GM11168 (cell line): ENCODE data around the gene MAP4.
"Not testable (repeated sequence)": the region's sequence is repeated elsewhere in the genome, so short reads cannot be mapped to it uniquely, and the experiment has no call there.

Experiments
- in situ Hi-C: fragments of 300-500 bp; cut with MboI; formaldehyde crosslinking; loops from one replicate; pipeline ENCODE4 v1.12.0; 2022; ENCODE audit warnings: low sequenced_read_pairs; ENCODE audit not compliant: unreplicated experiment

The MAP4 gene

DNA sequence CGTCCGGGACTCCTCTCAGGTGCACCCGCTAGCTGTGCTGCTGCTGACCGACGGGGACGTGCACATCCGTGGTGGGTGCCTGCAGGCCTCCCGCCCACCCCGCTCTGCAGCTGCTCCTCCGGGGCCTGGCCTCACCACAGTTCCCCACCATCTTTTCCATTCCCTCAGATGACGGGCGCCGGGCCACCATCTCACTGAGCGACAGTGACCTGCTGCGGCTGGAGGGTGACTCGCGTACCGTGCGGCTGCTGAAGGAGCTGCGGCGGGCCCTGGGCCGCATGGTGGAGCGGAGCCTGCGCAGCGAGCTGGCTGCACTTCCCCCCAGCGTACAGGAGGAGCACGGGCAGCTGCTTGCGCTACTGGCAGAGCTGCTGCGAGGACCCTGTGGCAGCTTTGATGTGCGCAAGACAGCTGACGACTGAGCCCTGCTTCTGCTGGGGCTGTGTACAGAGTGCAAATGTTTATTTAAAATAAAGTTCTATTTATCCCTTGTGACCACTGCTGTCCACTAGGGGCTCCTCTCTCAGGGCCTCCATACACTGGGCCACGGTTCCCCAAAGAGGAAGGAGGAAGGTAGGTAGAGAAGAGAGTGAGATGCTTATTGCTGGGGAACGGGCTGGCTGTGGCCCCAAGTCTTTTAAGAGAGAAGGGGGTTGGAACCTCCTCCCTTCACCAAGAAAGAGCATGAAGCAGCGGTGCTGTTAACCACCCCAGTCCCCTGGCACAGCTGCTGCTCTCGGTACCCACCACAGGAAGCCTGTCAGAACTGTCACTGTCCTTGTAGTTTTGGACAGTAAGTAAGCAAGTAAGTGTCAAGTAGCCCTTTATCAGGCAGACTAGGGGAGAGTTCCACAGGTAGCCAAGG is 166.3 kb downstream of the MAP4 start:
- in situ Hi-C loops = no loop called here

DNA sequence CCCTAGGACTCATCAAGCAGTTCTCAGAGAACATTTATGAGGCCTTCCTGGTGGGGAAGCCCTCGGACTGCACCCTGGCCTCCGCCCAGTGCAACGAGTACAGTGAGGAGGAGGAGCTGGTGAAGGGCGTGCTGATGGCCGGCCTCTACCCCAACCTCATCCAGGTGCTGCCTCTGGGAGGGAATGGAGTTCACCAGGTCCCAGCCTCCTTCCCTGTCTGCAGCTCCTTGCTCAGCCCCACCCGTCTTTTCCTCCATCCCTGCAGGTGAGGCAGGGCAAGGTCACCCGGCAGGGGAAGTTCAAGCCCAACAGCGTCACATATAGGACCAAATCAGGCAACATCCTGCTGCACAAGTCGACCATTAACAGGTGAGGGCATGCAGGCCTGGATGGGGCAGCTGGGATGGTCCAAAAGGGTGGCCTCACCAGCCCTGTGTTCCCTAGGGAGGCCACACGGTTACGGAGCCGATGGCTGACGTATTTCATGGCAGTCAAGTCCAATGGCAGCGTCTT is 167.0 kb downstream of the MAP4 start:
- in situ Hi-C loops = no loop called here

DNA sequence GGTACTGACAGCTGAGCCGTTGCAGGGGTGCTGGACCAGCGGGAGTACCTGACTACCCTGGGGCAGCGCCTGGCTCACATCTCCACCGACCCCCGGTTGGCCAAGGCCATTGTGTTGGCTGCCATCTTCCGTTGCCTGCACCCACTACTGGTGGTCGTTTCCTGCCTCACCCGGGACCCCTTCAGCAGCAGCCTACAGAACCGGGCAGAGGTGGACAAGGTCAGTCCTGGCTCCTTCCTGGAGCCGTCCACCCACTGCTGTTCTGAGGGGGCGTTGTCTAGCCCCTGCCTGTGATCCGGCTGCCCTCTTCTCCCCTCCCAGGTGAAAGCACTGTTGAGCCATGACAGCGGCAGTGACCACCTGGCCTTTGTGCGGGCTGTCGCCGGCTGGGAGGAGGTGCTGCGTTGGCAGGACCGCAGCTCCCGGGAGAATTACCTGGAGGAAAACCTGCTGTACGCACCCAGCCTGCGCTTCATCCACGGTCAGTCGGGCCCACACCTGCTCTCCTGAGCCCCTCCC is 167.6 kb downstream of the MAP4 start:
- in situ Hi-C loops = no loop called here

- in situ Hi-C loops = no loop called here
These were observed 168.3 kb downstream of the MAP4 start for GRCh38 chr3:47847801-47848518.

- in situ Hi-C loops = no loop called here
These were observed 169.0 kb downstream of the MAP4 start for GRCh38 chr3:47847260-47847659.

GRCh38 chr3:47846880-47847248 is 169.4 kb downstream of the MAP4 start:
- in situ Hi-C loops = no loop called here

DNA sequence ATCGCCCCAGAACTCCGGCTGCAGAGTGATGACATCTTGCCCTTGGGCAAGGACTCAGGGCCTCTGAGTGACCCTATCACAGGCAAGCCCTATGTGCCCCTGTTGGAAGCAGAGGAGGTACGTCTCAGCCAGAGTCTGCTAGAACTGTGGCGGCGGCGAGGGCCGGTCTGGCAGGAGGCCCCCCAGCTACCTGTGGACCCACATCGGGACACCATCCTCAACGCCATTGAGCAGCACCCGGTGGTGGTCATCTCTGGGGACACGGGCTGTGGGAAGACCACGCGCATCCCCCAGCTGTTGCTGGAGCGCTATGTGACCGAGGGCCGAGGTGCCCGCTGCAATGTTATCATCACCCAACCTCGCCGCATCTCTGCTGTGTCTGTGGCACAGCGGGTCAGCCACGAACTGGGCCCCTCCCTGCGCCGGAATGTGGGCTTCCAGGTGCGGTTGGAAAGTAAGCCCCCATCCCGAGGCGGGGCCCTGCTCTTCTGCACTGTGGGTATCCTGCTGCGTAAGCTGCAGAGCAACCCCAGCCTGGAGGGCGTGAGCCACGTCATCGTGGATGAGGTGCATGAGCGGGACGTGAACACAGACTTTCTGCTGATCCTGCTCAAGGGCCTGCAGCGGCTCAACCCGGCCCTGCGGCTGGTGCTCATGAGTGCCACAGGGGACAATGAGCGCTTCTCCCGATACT is 169.9 kb downstream of the MAP4 start:
- in situ Hi-C loops = no loop called here

GRCh38 chr3:47841786-47842349 is 174.3 kb downstream of the MAP4 start:
- in situ Hi-C loops = no loop called here

- in situ Hi-C loops = loop anchor here (10.0 kb wide), 1 partner anchor 326 kb away; no protein-coding TSS in a partner anchor
These were observed 177.7 kb downstream of the MAP4 start for GRCh38 chr3:47838503-47838902.

GRCh38 chr3:47836986-47837385 is 179.2 kb downstream of the MAP4 start:
- in situ Hi-C loops = loop anchor here (10.0 kb wide), 1 partner anchor 328 kb away; no protein-coding TSS in a partner anchor

- in situ Hi-C loops = not testable (repeated sequence)
These were observed 186.7 kb downstream of the MAP4 start for GRCh38 chr3:47829482-47829881.

DNA sequence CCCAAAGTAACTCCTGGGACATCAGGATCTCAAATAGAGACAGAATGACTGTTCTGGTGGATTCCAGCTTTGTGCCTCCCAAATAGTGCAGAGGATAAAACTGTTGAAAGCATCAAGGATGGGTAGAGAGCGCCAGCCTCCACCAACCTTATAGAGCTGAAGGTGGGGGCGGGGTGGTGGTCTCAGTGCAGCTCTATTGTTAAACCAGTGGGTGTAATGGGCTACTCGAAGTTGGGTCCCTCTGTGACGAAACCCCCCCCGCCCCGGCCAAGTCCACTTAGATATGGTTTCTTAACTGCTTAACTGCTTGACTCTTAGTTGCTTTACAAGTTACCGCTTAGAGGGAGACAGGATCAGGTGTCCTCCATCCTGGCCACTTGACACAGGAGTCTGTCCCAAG is 190.6 kb downstream of the MAP4 start:
- in situ Hi-C loops = no loop called here

DNA sequence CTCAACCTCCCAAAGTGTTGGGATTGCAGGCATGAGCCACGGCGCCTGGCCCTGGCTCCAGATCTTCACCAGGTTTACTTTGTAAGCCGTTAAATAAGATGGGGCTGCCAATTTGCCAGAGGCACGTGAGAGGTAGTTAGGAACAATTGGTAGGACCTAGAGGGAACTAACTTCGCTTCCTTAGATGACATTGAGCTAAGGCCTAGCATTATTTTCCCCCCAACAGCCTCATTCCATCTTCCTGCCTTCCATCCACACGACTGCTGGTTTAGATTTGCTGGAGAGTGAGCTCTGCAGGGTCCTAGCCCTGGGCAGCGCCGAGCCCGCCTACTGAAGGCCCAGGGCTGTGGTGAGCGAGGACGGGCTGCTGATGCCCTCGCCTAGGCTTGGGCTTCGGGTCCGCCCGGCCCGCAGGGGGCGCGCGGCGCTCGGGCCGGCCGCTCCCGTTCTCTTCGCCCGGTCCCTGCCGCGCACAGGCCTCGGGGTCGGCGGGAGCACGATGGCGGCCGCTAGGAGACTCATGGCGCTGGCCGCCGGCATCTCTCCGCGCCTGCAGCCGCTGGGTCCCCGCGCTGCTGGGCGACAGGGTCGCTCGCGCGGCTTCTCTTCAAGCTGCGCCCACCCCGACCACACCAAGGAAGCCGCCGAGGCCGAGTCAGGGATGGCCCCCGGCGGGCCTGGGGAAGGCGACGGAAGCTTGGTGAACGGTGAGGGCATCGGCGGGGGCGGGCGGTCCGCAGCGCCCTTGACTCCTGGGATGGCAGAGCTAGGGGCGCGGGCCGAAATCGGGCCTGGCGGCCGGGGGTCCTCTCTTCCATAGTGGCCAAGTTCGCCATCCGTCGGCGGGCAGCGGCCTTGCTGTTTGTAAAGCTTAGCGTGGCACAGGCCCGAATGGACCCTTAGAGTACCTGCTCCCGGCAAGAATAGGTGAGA is 191.4 kb downstream of the MAP4 start:
- in situ Hi-C loops = no loop called here

DNA sequence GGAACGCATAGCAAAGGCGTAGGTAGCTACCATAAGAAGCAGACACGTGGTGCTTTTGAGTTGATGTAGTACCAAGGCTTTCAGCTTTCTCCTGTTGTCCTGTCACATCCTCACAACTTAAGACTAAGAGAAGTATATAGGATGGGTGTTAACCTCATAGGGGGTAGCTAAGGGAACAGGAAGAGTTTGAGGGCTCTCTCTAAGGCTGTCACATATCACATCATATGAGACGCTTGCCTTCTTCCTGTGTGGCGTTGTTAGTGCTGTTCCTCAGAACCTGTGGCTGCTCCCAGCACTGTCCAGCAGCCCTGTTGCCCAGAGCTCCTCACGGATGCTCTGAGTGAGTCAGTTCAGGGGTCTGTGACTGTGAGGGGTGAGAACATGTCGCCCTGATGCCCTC is 198.6 kb downstream of the MAP4 start:
- in situ Hi-C loops = no loop called here

DNA sequence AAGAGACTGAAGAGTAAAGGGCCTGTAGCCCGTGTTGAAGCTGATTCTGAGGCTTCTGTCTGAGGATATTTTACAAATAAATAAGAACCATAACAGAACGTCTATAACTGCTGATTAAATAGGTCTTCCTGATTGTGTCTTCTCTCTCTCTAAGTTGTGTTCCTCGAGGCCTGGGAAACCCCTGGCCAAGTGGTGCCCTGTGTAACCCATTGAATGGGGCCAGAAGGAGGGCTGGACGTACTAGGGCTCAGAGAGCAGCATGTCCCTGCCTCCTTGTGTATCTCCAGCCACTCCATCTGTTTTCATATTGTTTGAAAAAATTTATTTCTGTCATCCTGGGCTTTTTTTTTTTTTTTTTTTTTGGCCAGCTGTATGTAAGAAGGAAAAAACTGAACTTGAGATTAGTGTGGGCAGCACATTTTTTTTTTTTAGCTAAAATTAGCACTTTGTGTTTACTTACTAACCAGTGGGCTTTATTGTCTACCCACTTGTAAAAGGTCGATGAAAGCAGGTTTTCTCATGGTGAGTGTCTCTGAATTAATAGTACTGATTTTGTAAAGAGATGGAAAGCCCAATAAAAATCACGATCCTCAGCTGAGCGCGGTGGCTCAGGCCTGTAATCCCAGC is 202.6 kb downstream of the MAP4 start:
- in situ Hi-C loops = no loop called here

DNA sequence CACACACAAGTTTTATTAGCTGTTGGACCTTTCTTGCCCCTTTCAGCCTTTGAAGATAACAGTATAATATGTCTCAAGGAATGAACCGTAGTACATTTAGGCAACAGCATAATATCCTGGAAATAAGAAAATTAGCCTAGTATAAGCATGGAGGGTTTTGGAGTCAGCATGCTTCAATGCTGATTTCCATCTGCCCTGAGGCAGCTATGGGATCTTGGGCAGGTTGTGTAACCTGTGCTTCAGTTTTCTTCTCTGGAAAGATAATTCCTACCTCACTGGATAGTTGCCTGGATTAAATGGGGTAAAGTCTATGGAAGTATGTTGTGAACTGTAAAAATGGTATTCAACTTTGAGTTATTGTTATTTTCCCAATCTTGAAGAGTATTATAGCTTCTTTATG is 211.6 kb downstream of the MAP4 start:
- in situ Hi-C loops = no loop called here

- in situ Hi-C loops = no loop called here
These were observed 212.7 kb downstream of the MAP4 start for GRCh38 chr3:47803480-47804025.

- in situ Hi-C loops = no loop called here
These were observed 213.3 kb downstream of the MAP4 start, which contains the start of gene DHX30 for GRCh38 chr3:47802734-47803479. Gene DHX30 (plus strand): TSS chr3:47803138. CDS start chr3:47810684, 7,546 bp downstream.
